Measurements from ENCODE around the gene CCDC80. TPM values are rescaled to one million over a fixed set of nuclear protein-coding genes. Genes with fewer than 3 reads are reported as not detected.
A peak's percentile ranks its signal among the peaks of the same experiment; 100 is the strongest.
"Not testable (repeated sequence)": the region's sequence is repeated elsewhere in the genome, so short reads cannot be mapped to it uniquely, and the experiment has no call there.

Gene CCDC80
- total RNA-seq, 1 donor from 2014 or later = 143 TPM

DNA sequence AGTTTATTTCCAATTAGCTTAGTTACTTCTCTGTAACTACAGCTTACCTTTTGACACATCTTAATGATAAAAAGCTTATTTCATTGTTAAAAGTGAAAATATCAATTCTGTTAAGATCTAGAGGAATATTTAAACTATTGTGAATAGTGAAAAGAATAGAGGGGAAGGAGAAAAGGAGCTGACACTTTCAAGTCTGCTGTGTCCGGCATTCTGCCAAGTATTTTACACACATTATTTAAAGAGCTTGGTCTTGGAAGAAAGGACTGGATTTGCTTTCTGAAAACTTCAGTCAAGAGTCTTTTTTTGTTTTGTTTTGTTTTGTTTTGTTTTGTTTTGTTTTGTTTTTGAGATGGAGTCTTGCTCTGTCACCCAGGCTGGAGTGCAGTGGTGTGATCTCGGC, 34.8 kb downstream of the CCDC80 start:
- ATAC-seq = no peak
- intact Hi-C loops (cut with DNase I) = no loop called here
- no peak for DNase-seq (ENCODE audit: low spot score)

DNA sequence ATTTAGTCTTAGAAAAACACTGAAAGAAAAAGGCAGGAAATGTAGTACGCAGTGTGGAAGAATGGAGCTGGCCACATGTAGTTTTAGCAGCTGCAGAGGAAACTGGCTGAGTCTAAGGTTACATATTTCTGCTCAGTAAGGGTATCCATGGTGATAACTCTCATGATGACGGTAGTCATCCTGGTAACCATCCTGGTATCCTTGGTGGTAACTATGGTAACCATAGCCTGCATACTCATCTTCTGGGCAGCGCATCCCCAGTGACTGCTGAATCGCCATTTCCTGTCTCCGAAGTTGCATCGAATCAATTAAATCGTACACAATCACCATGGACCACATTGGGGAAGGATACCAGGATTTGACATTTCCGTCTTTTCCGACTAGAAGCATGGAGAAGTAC, 35.7 kb downstream of the CCDC80 start:
- intact Hi-C loops (cut with DNase I) = no loop called here
- DNase-seq (ENCODE audit: low spot score) (no peak), ATAC-seq (peak; percentile 67)

DNA sequence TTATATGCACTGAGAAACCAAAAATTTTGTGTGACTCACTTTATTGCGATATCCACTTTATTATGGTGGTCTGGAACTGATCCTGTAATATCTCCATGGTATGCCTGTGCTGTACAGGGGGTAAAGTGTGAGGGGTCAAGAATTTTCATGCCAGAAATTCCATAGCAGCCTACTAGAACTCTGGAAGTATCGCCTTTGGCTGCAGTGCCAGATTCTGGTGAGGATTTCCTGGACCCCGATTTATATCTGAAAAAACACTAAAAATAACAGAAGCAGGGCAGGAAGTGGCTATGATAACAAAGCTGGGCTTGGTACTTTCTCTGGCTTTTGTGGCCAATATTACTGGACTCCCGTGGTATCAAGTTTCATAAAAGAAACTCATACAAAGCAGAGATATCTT, 36.4 kb downstream of the CCDC80 start:
- intact Hi-C loops (cut with DNase I) = no loop called here
- no peak for DNase-seq (ENCODE audit: low spot score)
- peak; percentile 51 for ATAC-seq

DNA sequence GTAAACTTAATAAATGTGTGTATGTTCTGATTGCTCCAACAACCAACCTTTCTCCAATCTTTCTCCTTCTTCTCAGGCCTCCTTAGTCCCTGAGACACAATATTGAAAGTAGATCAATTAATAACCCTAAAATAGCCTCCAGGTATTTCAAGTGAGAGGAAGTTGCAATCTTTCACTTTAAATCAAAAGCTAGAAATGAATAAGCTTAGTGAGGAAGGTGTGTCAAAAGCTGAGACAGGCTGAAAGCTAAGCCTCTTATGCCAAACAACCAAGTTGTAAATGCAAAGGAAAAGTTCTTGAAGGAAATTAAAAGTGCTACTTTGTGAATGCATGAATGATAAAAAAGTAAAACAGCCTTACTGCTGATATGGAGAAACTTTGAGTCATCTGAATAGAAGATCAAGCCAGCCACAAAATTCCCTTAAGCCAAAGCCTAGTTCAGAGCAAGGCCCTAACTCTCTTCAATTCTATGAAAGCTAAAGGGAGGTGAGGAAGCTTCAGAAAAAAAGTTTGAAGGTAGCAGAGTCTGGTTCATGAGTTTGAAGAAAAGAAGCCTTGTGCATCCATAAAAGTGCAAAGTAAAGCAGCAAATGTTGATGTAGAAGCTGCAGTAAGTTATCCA, 38.6 kb downstream of the CCDC80 start:
- intact Hi-C loops (cut with DNase I) = no loop called here
- no peak for DNase-seq (ENCODE audit: low spot score)
- no peak for ATAC-seq

DNA sequence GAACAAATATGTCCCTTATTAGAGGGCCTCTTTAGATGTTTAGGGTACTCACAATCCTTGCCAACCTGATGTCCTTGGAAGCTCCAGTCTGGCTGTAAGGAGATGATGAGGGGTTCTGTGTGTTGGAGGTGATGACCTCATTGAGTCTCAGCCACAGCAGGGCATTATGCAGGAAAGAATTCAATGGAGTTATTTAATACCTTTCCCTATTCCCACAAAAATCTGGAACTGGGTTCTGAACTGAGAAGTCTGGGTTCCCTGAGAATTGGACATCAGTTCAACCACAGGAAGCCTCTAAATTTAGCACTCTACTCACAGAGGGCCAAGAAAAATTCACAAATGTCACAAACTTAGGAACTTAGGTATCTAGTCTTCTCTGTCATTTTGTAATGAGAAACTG, 42.2 kb downstream of the CCDC80 start:
- DNase-seq (ENCODE audit: low spot score) (no peak), ATAC-seq (no peak)
- intact Hi-C loops (cut with DNase I) = no loop called here

DNA sequence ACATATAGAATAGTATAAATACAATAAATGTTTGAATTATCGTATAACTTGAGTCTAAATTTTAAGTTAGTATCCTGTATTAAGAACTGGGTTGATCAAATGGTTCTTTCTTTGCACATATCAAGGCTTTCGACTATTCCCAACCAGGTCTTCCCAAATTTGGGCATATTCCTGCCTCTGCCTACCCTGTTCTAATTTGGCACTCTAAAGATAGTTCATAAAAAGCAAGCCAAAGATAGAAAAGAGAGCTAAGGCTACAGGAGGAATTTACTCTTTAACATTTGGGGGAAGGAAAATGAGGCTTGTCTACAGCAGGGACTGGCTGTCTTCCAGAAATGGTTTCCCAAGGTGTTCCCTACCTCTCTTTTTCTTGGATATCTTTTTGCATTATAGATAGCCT, 43.0 kb downstream of the CCDC80 start:
- ATAC-seq (no peak), DNase-seq (ENCODE audit: low spot score) (no peak)
- intact Hi-C loops (cut with DNase I) = no loop called here

DNA sequence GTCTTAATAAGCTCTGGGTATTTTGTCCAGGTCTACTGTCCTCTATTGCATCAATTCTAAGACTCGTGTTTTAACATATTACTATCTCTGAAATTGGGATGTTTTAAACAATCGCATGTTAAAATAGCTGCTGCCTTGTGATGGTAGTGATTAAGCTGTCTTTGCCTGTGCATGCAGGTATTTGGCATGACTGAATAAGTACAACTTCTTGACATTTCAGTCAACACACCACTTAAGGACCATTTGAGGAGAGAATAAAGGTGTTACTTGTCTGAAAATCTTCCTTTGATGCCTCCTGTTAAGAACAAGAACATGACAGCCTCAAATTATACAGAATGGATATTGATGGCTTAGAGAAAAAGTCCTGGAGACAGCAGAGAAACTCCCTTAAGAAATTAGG, 46.1 kb downstream of the CCDC80 start:
- intact Hi-C loops (cut with DNase I) = no loop called here
- DNase-seq (ENCODE audit: low spot score) (no peak), ATAC-seq (no peak)

DNA sequence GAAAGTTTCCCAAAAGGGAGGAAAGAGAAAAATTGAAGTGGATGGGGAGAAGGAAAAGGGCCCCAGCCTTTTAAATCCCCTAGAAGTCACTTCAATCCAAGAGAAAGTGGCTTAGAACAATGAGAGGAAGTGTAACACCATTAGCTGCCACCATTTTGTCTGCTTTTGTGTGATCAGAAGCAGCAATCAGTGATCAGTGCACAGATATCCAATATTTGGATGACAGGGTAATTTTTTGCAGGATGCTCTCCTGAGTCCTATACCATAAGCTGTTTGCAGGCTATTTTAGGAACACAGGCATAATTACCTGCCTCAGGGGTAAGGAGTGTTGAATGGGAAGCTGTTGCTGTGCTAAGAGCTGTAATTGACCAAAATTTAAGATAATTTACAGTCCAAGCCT, 47.7 kb downstream of the CCDC80 start:
- DNase-seq (ENCODE audit: low spot score) = no peak
- ATAC-seq = no peak
- intact Hi-C loops (cut with DNase I) = no loop called here

DNA sequence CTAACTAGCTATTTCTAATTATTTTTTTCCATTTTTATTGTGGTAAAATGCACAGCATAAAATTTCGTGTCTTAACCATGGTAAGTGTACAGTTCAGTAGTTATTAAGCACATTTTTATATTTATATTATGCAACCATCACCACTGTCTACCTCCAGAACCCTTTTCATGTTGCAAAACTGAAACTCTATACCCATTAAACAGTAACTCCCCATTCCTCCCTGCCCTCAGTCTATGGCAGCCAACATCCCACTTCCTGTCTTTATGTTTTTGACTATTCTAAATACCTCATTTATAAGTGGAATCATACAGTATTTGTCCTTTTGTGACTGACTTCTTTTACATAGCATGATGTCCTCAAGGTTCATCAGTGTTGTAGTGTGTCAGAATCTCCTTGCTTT, 53.6 kb downstream of the CCDC80 start:
- ATAC-seq (no peak), DNase-seq (ENCODE audit: low spot score) (no peak)
- intact Hi-C loops (cut with DNase I) = no loop called here

DNA sequence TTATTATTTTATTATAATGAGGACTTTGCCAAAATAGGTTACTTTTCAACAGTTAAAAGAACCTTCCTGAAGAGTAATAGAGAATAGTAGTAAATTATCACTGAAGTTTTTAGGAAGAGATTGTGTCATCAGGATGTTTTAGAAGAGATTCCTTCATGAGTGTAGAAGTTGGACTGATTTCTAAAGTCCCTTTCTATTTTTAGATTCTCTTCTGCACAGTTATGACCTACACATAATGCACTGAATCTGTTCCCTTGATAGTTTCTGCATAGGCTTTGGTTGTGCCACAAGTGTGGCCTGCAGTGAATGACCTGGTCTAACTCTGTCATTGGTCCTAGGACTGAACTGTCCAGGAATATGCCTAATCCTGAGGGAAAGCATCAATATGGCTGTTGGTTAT, 55.2 kb downstream of the CCDC80 start:
- intact Hi-C loops (cut with DNase I) = no loop called here
- DNase-seq (ENCODE audit: low spot score) (no peak), ATAC-seq (no peak)

DNA sequence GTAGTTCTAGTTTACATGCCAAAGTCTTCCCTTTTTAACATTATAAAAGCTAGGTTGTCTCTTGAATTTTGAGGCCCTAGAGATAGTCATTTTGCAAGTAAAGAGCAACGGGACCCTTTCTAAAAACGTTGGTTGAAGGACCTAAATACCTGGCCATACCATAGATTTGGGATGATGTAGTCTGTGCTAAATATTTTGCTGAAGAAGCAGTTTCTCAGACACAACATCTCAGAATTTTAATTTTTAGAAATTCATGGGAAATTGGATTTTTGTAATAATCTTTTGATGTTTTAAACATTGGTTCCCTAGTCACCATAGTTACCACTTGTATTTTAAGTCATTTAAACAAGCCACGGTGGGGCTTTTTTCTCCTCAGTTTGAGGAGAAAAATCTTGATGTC, 57.8 kb downstream of the CCDC80 start:
- DNase-seq (ENCODE audit: low spot score) (no peak), ATAC-seq (no peak)
- intact Hi-C loops (cut with DNase I) = no loop called here

DNA sequence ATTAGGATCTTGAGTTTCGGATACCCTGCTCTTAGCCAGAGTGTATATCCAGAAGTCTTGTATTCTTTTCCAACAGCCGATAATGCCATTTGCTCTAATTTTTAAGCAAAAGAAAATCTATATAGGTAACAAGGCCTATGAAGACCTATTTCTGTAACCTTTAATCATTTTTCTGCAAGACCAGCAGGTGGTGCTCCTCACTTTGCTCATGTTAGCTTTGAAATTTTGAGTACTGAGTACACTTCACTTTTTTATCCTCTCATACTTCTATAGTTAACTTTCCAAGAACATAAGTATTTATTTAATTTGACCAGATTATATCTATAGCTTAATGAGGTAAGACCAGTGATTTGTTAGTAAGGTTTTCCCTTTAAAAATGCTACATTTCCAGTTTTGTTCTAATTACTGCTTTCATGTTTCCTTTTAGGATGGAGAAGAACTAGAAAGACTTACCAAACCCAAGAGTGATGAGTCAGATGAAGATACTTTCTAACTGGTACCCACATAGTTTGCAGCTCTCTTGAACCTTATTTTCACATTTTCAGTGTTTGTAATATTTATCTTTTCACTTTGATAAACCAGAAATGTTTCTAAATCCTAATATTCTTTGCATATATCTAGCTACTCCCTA, 58.6 kb downstream of the CCDC80 start:
- DNase-seq (ENCODE audit: low spot score) = no peak
- intact Hi-C loops (cut with DNase I) = no loop called here
- ATAC-seq = peak; percentile 60

DNA sequence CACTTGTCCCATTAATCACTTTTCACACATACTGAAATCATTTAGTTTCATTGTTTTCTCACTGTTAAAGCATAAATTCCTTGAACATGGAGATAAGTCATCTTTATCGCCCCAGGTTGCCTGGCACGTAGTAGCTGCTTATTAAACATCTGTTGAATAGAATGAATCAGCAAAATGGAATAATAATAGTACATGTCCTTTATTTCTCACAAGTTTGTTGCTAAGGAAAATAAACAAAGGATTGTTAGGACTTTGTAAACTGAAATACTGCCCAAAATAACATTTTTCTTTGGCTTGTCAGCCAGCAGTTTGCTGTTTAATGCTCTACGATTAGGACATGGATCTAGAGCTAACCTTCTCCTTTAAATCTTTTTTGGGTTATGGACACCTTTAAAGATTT, 61.2 kb downstream of the CCDC80 start:
- ATAC-seq (no peak), DNase-seq (ENCODE audit: low spot score) (no peak)
- intact Hi-C loops (cut with DNase I) = no loop called here

DNA sequence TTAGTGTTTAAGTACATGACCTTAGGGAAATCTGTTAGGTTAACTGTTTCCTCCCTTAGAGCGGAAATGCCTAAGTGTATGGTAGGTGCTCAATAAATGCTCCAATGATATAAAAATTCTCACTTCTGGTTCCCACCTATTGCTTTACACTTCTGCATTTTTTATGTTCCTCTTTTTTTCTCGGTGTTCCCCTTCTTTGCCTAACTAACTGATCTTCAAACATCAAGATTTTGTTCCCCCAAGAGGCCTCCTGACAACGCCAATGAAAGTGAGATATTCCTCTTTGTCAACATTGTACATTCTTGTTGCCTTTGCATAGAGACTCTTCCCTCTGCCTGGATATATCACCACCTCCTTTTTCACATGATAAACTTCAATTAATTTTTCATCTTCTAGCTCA, 61.7 kb downstream of the CCDC80 start:
- intact Hi-C loops (cut with DNase I) = no loop called here
- no peak for DNase-seq (ENCODE audit: low spot score)
- peak; percentile 10 for ATAC-seq

DNA sequence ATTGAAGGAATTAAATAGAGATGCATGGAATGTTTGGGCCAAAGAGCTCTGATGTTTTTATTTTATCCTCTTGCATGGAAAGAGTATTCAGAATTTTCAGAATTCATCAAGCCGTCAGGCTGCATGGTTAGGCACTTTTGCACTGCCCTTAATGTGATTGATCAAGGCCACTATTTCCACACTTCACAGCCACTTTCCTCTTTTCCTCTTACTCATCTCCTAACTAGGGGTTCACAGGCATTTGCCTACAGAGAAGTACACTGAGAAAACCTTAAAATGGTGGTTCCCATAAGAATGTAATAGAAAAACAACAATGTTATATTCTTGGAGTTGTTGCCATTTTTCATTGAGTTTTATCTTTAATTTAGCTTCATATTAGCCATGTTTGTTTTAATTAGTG, 68.2 kb downstream of the CCDC80 start:
- ATAC-seq = no peak
- DNase-seq (ENCODE audit: low spot score) = no peak
- intact Hi-C loops (cut with DNase I) = no loop called here

DNA sequence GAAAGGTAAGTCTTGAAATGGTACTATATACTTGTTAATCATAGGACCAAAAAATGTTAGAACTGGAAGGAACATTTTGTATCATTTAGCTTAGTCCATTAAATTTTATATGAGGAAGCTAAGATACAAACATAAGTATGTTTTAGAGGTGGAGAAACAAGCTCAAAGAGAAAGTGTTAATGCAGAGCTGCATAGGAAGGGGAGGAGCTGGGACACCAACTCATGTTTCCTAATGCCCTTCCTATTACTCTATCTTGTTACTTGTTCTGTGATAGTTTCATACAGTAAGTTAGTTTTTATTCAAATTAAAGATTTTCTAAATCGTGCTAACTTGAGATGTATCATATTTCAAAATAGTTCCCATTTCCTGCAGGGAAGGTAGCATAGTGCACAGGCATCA, 71.7 kb downstream of the CCDC80 start:
- DNase-seq (ENCODE audit: low spot score) (no peak), ATAC-seq (no peak)
- intact Hi-C loops (cut with DNase I) = no loop called here

DNA sequence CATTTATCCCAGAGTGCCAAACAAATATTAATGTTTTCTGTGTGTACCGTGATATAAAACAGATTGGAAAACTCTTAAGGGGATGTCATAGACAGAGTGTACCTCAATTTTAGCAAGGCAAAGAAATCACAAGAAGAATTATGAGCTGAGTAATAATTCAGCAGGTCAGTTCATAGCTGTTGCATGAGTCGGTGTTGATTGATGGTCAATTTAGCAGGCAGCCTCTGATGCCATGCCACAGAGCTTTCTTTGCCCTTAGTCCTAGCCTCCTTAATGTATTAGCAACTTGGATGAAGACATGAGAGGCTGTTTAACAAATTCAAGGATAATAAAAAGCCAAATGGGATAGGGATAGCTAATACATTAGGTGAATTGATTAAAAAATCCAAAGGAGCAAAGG, 72.3 kb downstream of the CCDC80 start:
- DNase-seq (ENCODE audit: low spot score) (no peak), ATAC-seq (no peak)
- intact Hi-C loops (cut with DNase I) = no loop called here

DNA sequence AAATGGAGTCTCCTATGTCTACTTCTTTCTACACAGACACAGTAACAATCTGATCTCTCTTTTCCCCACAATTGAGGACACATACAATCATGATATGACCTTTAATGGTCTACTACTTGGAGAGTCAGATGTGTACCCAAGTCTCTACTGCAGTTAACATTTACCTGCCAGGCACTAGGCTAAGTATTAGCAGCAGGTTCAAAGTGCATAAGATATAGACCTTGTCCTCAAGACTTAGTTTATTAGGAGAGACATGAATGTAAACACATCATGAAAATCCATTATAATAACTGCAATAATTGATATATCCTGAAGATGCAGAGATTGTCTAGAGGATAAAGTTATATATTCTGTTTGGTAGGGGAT, 76.0 kb downstream of the CCDC80 start:
- intact Hi-C loops (cut with DNase I) = no loop called here
- ATAC-seq = no peak

DNA sequence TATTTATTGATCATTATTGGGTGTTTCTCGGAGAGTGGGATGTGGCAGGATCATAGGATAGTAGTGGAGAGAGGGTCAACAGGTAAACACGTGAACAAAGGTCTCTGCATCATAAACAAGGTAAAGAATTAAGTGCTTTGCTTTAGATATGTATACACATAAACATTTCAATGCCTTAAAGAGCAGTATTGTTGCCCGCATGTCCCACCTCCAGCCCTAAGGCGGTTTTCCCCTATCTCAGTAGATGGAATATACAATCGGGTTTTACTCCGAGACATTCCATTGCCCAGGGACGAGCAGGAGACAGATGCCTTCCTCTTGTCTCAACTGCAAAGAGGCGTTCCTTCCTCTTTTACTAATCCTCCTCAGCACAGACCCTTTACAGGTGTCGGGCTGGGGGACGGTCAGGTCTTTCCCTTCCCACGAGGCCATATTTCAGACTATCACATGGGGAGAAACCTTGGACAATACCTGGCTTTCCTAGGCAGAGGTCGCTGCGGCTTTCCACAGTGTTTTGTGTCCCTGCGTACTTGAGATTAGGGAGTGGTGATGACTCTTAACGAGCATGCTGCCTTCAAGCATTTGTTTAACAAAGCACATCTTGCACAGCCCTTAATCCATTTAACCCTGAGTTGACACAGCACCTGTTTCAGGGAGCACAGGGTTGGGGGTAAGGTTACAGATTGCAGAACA, 76.5 kb downstream of the CCDC80 start:
- DNase-seq (ENCODE audit: low spot score); ATAC-seq; intact Hi-C loops (cut with DNase I): not testable (repeated sequence)

More for the DNA sequence above, 76.0 kb downstream of the CCDC80 start:
- no peak for DNase-seq (ENCODE audit: low spot score)

DNA sequence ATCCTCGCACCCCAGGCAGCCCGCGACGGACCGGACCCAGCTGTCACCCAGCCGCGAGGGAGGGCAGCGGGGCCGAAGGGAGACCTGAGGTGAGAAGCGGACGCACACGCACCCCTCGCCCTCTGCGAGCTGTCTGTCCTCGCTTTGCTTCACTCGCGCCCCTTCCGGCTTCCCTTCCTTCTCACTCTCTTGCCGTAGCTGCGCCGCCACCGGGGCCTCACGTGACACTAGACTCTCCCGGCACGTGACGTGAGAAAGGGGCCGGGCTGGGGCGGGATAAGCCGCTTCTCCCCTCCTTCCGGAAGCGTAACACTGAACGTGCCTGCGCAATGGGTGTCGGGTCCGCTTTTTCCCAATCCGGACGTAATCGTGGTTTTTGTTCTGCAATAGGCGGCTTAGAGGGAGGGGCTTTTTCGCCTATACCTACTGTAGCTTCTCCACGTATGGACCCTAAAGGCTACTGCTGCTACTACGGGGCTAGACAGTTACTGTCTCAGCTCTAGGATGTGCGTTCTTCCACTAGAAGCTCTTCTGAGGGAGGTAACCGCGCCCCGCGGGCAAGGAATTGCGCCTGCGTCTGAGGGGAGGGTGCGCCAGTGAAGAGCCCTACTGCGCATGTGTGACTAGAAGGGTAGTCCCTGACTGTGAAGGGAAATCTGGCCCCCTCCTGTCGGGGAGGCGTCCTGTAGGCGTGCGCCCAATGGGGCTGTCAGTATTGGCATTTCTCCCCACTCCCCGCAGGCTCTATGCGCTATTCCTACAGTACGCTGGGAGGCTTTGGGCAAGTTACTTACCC, 79.0 kb downstream of the CCDC80 start, which contains the start of the genes ATG3 and SLC35A5:
ATG3 (minus strand) TSS at position 229 of the 796 bp plus-strand sequence. CDS start 434 bp downstream, outside the sequence.
SLC35A5 (plus strand) TSS at position 312 of the 796 bp plus-strand sequence. CDS start 1,359 bp downstream, outside the sequence.
- peak; percentile 98 for ATAC-seq
- intact Hi-C loops (cut with DNase I) = no loop called here
- DNase-seq (ENCODE audit: low spot score) = peak; percentile 99
